HL-60/S4 treated with retinoic acid at 250 ng/mL for 4 days and 3 days (cell line): ENCODE results near the gene PTPRT.

Source experiments
- in situ Hi-C: fragments of 300-500 bp; cut with MboI; formaldehyde crosslinking; loops from 2 replicates; pipeline ENCODE4 v1.7.0; 2022; ENCODE audit warnings: low sequenced_read_pairs

The PTPRT gene

DNA sequence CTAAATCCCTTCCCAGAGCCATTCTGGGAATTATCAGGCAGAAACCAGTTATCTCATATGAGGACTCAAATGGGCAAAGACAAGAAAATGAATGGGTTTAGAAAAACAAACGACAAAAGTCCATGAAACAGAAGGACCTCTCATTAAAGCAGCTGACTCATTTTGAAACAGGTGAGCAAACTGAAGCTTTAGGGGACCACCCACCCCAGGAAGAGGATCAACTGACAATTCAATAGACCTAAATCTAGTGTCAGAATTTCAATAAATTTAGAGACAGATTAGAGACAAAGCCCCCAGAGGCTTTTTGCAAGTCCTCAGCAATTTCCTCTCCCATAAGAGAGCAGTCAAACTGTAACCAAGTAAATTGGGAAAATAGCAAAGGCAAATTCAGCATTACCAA lies 333.8 kb downstream of the PTPRT start:
- in situ Hi-C loops = no loop called here

GRCh38 chr20:42852691-42853090 lies 337.0 kb downstream of the PTPRT start:
- in situ Hi-C loops = no loop called here

- in situ Hi-C loops = no loop called here
Observed at GRCh38 chr20:42846784-42847490, 342.8 kb downstream of the PTPRT start.

- in situ Hi-C loops = no loop called here
Observed at GRCh38 chr20:42844751-42845150, 345.0 kb downstream of the PTPRT start.

DNA sequence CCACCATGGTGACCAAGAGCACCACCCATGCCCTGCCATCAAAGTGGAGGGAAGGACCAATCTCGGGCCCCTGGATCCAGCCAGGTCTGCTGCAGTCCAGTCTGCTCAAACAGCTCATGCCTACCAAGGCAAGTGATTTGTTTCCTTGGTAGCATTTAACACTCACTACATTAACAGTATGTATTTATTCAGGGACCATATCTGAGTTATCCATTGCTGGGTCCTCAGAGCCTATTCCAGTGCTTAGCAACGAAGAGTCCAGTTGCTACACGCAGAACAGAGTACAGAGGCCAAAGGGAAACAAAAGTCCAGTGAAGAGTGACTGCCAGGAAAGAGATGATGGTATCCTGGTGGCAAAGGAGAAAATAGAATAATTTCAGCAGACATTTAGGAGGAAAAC lies 352.2 kb downstream of the PTPRT start:
- in situ Hi-C loops = no loop called here

DNA sequence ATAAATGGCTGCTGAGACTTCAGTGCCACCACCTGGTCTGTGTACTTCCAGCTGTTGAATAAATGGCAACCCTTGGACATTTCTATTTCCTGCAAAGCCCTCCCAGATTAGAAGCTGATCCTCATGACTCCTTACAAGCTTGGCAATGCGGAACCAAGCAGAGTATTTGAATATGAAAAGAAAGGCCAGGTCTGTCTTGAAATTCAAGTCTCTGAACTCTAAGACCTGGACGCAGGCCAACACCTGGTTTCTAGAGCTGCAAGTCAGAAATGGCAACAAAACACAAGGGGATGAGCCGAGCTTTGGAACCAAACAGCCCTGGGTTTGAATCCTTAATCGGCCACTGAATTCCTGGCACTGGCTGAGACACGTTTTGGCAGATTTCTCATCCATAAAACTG lies 353.4 kb downstream of the PTPRT start:
- in situ Hi-C loops = no loop called here

GRCh38 chr20:42807876-42808275 lies 381.8 kb downstream of the PTPRT start:
- in situ Hi-C loops = no loop called here

DNA sequence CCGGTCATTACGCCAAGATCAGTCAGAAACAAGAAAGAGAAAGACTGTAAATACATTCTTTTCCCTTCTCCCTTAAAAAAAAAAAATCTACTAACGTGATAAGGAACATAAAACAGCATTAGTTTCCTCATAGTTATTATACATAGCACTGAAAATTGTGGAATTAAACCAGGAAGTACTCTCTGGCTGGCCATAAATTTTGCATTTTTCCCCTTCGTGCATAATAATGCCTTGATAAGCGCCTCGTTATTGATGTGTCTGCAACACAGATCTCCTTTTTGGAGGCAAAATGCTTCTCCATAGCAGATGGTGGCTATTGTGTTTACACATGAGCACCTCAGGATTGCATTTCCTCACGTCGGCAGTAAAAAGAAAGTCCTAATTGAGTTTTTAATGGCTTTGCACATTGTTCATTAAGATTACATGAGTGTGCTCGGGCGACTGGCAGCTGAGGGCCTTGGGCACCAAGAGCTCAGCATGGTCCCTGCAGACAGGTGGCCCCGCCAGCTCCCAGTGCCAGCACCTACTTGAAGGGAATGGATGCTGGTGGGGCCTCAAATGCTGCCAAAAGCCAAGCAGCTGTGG lies 394.5 kb downstream of the PTPRT start:
- in situ Hi-C loops = no loop called here

DNA sequence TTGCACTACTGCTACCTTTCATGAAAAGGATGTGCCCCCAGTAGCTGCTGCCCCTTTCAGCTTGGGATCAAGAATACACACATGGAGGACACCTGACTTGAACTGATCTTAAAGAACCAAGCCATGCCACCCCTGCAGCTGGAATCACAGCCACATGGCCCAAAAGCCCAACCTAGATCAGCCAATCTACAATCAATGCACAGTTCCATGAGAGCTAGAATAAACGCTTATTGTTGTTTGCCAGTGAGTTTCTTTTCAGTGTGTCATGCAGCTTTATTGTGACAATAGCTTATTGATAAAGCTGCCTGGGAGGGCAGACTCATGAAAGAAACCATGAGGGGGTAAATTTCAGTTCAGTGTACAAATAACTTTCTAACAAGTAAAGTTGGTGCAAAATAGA lies 397.7 kb downstream of the PTPRT start:
- in situ Hi-C loops = no loop called here

DNA sequence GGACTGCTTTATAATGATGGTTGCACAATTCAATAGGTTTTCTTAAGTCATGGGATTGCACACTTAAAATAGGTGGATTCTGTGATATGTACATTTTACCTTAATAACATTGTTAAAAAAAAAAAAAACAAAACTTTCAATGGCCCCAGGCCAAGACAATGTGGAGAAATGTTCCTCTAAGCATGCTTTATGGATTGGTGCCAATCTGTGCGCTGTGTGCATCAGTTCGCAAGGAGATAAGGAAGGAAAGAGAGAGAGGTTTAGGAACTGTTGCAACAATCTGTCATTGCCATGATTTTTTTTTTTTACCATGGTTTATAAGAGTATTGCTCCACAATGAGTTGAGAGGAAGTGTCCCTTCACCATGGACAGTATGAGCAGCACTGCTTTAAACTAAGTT lies 399.6 kb downstream of the PTPRT start:
- in situ Hi-C loops = no loop called here

GRCh38 chr20:42788707-42789106 lies 401.0 kb downstream of the PTPRT start:
- in situ Hi-C loops = no loop called here

DNA sequence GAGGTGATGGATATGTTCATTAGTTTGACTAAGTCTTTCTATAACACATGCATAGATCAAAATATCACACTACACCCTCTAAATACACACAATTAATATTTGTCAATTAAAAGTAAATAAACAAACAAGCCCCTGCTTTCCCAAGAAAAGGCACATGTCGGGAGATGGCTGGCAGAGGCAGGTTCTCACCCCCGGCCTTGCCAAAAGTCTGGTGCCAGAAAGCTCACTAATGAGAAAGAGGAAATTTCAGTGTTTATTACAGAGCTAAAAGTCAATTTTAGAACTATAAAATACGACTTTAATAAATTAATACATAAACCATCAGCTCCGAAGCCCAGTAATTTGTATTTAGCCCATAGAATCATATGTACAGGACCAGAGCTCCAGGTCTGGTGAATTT lies 404.7 kb downstream of the PTPRT start:
- in situ Hi-C loops = no loop called here

GRCh38 chr20:42779216-42779615 lies 410.5 kb downstream of the PTPRT start:
- in situ Hi-C loops = no loop called here

GRCh38 chr20:42775866-42776265 lies 413.8 kb downstream of the PTPRT start:
- in situ Hi-C loops = no loop called here

DNA sequence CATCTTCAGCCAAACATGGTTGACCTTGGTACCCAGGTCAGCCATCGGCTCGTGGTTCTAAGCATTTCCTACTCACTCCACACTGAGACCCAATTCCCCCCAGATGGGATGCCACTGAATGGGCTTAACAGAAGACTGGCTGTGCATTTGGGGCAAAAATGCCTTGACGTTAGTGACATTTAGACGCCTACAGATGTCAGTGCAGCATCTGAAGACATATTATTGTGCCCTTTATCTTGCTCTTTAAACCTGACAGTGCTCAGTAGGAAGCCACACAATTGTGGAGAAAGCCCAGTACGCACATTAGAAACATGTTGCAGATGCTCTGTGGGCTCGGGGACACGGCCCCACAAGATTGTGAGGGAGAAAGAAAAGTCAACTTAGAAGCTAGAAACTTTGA lies 414.7 kb downstream of the PTPRT start:
- in situ Hi-C loops = no loop called here

- in situ Hi-C loops = no loop called here
Observed at GRCh38 chr20:42763015-42763414, 426.7 kb downstream of the PTPRT start.

GRCh38 chr20:42756991-42757390 lies 432.7 kb downstream of the PTPRT start:
- in situ Hi-C loops = no loop called here

DNA sequence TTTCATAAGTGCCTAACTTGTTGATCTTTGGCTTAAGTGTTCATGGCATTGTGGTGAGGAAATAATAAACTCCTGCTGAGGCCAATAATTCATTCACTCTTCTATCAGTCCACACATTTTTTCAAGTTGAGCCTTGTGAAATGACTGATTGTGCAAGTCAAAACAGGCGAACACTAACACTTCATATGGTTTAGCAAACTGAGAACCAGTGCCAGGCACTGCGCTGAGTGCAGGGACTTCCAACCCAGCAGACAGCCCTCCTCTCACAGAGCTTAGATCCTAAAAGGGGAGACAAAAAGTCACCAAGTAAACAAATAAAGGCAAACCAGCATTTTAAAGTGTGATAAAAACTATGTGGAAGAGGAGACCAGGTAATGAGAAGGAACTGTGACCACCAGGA lies 435.0 kb downstream of the PTPRT start:
- in situ Hi-C loops = no loop called here

- in situ Hi-C loops = no loop called here
Observed at GRCh38 chr20:42752620-42753019, 437.1 kb downstream of the PTPRT start.

GRCh38 chr20:42749556-42749955 lies 440.1 kb downstream of the PTPRT start:
- in situ Hi-C loops = no loop called here

DNA sequence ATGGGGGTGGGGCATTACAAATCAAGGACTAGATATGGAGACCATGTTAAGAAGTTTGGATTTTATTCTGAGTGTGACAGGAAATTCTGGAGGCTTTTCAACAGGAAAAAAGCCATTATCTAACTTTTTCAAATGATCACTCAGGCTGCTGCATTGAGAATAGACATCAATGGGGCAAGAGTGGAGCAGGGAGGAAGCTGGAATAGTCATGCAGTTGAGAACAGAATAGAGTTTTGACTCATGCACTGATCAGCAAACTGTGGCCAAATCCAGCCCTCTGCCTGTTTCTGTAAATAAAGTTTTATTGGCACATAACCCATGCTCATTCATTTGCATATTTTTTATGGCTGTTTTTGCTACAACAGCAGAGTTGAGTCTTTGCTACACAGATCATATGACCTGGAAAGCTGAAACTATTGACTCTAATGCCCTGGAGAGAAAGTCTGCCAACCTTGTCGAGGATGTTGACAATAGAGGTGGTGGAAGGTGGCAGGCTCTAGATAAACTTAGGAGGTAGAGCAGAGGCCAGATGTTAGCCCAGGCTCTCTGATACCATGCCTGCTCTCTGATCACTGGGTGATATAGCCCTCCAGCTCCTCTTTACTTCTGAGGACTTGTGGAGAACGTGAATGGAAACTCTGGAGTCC lies 441.8 kb downstream of the PTPRT start:
- in situ Hi-C loops = no loop called here

DNA sequence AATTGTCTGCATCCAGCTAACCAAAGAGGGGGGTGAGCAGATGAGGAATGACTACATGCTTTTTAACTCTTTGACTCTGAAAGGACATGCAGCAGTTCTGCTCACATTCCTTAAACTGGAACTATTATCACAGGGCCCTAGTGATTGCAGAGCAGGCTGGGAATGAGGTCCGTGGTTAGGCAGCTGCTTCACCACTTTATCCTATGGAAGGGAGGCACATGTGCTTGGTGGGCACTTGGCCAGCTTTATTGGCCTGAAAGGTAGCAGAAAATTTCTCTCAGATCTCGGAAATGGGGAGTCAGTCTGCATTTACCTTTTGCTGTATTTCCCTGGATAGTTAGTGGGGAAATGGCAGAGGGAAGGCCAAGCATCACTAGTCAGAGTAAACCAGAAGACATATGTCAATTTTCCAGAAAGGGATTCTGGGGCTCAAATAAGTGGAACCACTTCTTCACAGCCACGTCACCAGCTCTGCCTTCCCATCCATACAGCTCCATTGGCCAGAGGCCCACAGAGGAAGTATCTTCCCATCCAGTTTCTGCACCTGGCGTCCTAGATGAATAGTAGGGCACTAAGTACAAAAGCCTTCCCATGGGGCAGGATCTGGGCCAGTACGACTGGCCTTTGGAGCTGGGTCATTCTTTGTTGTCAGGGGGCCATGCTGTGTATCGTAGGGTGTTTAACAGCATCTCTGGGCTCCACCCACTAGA lies 444.8 kb downstream of the PTPRT start:
- in situ Hi-C loops = no loop called here
